Fibroblast of lung (primary cell): ENCODE results near the gene RNPEP. TPM values are rescaled to one million over a fixed set of nuclear protein-coding genes. Genes with fewer than 3 reads are reported as not detected.
A peak's percentile ranks its signal among the peaks of the same experiment; 100 is the strongest.
"Not testable (repeated sequence)": the region's sequence is repeated elsewhere in the genome, so short reads cannot be mapped to it uniquely, and the experiment has no call there.

Experiments
- DNase-seq, 2 donors: peaks; one replicate each; pipeline versions ENCODE4 v3.0.0 to v3.0.0-alpha.2; 2010; ENCODE audit warnings: low read depth in 2 of 2
- H2AFZ ChIP-seq: 2 replicates; pipeline ENCODE4 v1.5.1; 2012; ENCODE audit warnings: low read length, control low read depth, inconsistent platforms
- H3K27ac ChIP-seq: 2 replicates; pipeline ENCODE4 v1.5.1; 2011; ENCODE audit warnings: low read length, control low read depth; ENCODE audit not compliant: insufficient read depth
- H3K27me3 ChIP-seq: 2 replicates; pipeline ENCODE4 v1.5.1; 2011; ENCODE audit warnings: mild to moderate bottlenecking, low read length; ENCODE audit not compliant: control insufficient read depth, insufficient read depth
- H3K36me3 ChIP-seq: 2 replicates; pipeline ENCODE4 v1.5.1; 2011; ENCODE audit warnings: low read length; ENCODE audit not compliant: control insufficient read depth, insufficient read depth
- H3K4me1 ChIP-seq: 2 replicates; pipeline ENCODE4 v1.5.1; 2011; ENCODE audit warnings: low read length; ENCODE audit not compliant: control insufficient read depth, insufficient read depth; ENCODE audit errors: extremely low read depth
- H3K4me2 ChIP-seq: 2 replicates; pipeline ENCODE4 v1.5.1; 2011; ENCODE audit warnings: low read length, control low read depth; ENCODE audit not compliant: insufficient read depth; ENCODE audit errors: extremely low read depth
- H3K4me3 ChIP-seq, 4 experiments: fragments of 200-600 bp in 1 of 4; sonication (generic) in 1 of 4; replicated peaks in 1 of 4; 2 replicates each; pipeline ENCODE4 v1.5.1; 2011 to 2016; ENCODE audit warnings: low read length in 4 of 4, low read depth in 3 of 4, mild to moderate bottlenecking in 3 of 4, control low read depth in 2 of 4, inconsistent platforms in 1 of 4, mixed read lengths in 1 of 4; ENCODE audit not compliant: insufficient read depth in 1 of 4; ENCODE audit errors: control extremely low read depth in 1 of 4
- H3K79me2 ChIP-seq: 2 replicates; pipeline ENCODE4 v1.5.1; 2012; ENCODE audit warnings: mild to moderate bottlenecking, low read length, inconsistent platforms; ENCODE audit not compliant: control insufficient read depth, insufficient read depth
- H3K9ac ChIP-seq: 2 replicates; pipeline ENCODE4 v1.5.1; 2011; ENCODE audit warnings: mild to moderate bottlenecking, low read length, control low read depth; ENCODE audit not compliant: insufficient read depth
- H3K9me3 ChIP-seq: 2 replicates; pipeline ENCODE4 v1.5.1; 2012; ENCODE audit warnings: low read depth, low read length; ENCODE audit not compliant: control insufficient read depth, insufficient read depth
- H4K20me1 ChIP-seq: 2 replicates; pipeline ENCODE4 v1.5.1; 2011; ENCODE audit warnings: low read length; ENCODE audit not compliant: control insufficient read depth, insufficient read depth; ENCODE audit errors: extremely low read depth
- CTCF ChIP-seq, 2 donors: IDR thresholded peaks in 1 of 2; conservative IDR thresholded peaks in 1 of 2; 1 replicate in 1 of 2; 2 replicates in 1 of 2; pipeline ENCODE4 v1.5.1; 2011 to 2012; ENCODE audit warnings: low read length in 2 of 2, control low read depth in 1 of 2, inconsistent platforms in 1 of 2, low read depth in 1 of 2, mild to moderate bottlenecking in 1 of 2
- EZH2 ChIP-seq: IDR thresholded peaks from 2 replicates; pipeline ENCODE4 v1.5.1; 2012; ENCODE audit warnings: low read length, control low read depth, mild to moderate bottlenecking; ENCODE audit errors: missing control alignments
- polyA plus RNA-seq, 2 donors: library from polyadenylated mRNA; depleted of rRNA in 1 of 2; stranded (reverse) in 1 of 2; unstranded in 1 of 2; fragments of >200 nt; gene quantifications; 2 replicates each; pipeline ENCODE4 v1.2.1, GENCODE V29; 2011 to 2012; ENCODE audit warnings: missing spikeins in 1 of 2
- total RNA-seq: library from RNA; depleted of rRNA; stranded (reverse); fragments of >200 nt; gene quantifications from 2 replicates; pipeline ENCODE4 v1.2.1, GENCODE V29; 2014

Gene RNPEP
- total and polyA plus RNA-seq, 2 donors (not counting 1 experiment from before 2014, with no cell fraction given): 56.9 to 77.1 TPM

GRCh38 chr1:202018468-202019234 lies 36.2 kb downstream of the RNPEP start:
- H3K4me2 ChIP-seq: no peak overlapping the region
- H3K9me3 ChIP-seq: no peaks in the 10 kb centered on the region
- H3K4me3 ChIP-seq: no peak overlapping the region
- no peaks in the 10 kb centered on the region for H3K79me2 ChIP-seq
- peak in 1 of 2 donors; percentile 20 for DNase-seq
- H3K27me3 ChIP-seq: peaks cover 7% of the 10 kb centered on the region
- H4K20me1 ChIP-seq: no peaks in the 10 kb centered on the region
- H3K4me1 ChIP-seq: no peaks in the 10 kb centered on the region
- no peaks in the 10 kb centered on the region for H3K36me3 ChIP-seq
- TF ChIP-seq CTCF (conservative IDR thresholded peaks at IDR 0.05 in 1 of 2, IDR thresholded peaks at IDR 0.05 in 1 of 2; ENCODE audit: low read depth in 1 of 2, low read length in 2 of 2) (no peak), EZH2 (no peak)
- no peak overlapping the region for H3K27ac ChIP-seq
- no peak overlapping the region for H2AFZ ChIP-seq
- no peak overlapping the region for H3K9ac ChIP-seq

GRCh38 chr1:202019235-202019558 lies 36.7 kb downstream of the RNPEP start:
- H3K4me2 ChIP-seq, H3K79me2 ChIP-seq, H3K4me1 ChIP-seq, H3K36me3 ChIP-seq, H3K9me3 ChIP-seq, H3K9ac ChIP-seq, H3K4me3 ChIP-seq, H3K27me3 ChIP-seq, DNase-seq, H3K27ac ChIP-seq, H2AFZ ChIP-seq, H4K20me1 ChIP-seq: not testable (repeated sequence)

GRCh38 chr1:202023001-202023433 lies 40.6 kb downstream of the RNPEP start:
- no peak overlapping the region for H3K4me2 ChIP-seq
- H2AFZ ChIP-seq: no peak overlapping the region
- H3K9ac ChIP-seq: no peak overlapping the region
- H4K20me1 ChIP-seq: no peaks in the 10 kb centered on the region
- no peaks in the 10 kb centered on the region for H3K9me3 ChIP-seq
- H3K4me3 ChIP-seq: no peak overlapping the region
- H3K36me3 ChIP-seq: no peaks in the 10 kb centered on the region
- no peaks in the 10 kb centered on the region for H3K4me1 ChIP-seq
- no peak for DNase-seq
- H3K79me2 ChIP-seq: no peaks in the 10 kb centered on the region
- H3K27ac ChIP-seq: no peak overlapping the region
- H3K27me3 ChIP-seq: peaks cover 3% of the 10 kb centered on the region
- no peak for TF ChIP-seq EZH2

GRCh38 chr1:202029171-202029665 lies 46.8 kb downstream of the RNPEP start:
- no peaks in the 10 kb centered on the region for H3K9me3 ChIP-seq
- peak; percentile 89 for DNase-seq
- peak overlapping the region; percentile 41 for H3K4me2 ChIP-seq
- no peaks in the 10 kb centered on the region for H3K79me2 ChIP-seq
- H2AFZ ChIP-seq: no peak overlapping the region
- H3K27ac ChIP-seq: peak overlapping the region; percentile 22
- TF ChIP-seq CTCF (conservative IDR thresholded peaks at IDR 0.05 in 1 of 2, IDR thresholded peaks at IDR 0.05 in 1 of 2; ENCODE audit: low read depth in 1 of 2, low read length in 2 of 2): no peak
- no peak for TF ChIP-seq EZH2
- H3K4me3 ChIP-seq: no peak overlapping the region
- peaks cover 8% of the 10 kb centered on the region for H3K4me1 ChIP-seq
- H3K9ac ChIP-seq: no peak overlapping the region
- no peaks in the 10 kb centered on the region for H4K20me1 ChIP-seq
- peaks cover 3% of the 10 kb centered on the region for H3K27me3 ChIP-seq
- H3K36me3 ChIP-seq: no peaks in the 10 kb centered on the region
